ENCODE data around the gene SUMO3.

GRCh38 chr21:44792702-44793591, 24.9 kb downstream of the SUMO3 start:
- peak; percentile 70 to 74 for TF ChIP-seq CTCF (conservative IDR thresholded peaks at IDR 0.05 in 1 of 2, IDR thresholded peaks at IDR 0.05 in 1 of 2; ENCODE audit: low read depth in 1 of 2, low read length in 2 of 2)
- TF ChIP-seq EZH2 (IDR thresholded peaks at IDR 0.05; ENCODE audit: low read length, missing control alignments), result no peak

Measured in fibroblast of lung (primary cell).